Mesothelial cell of epicardium (in vitro differentiated cells): ENCODE measurements around the gene ZNF451. TPM values are rescaled to one million over a fixed set of nuclear protein-coding genes. Genes with fewer than 3 reads are reported as not detected.

Experiments used
- DNase-seq, 2 experiments: peaks; one replicate each; pipeline ENCODE4 v3.0.0; 2021; ENCODE audit warnings: low spot score in 2 of 2; ENCODE audit not compliant: unreplicated experiment in 2 of 2
- H3K27ac Mint-ChIP-seq: 2 replicates; pipeline ENCODE4 v1.8.0; 2021; ENCODE audit warnings: mixed read lengths
- H3K27me3 Mint-ChIP-seq: 2 replicates; pipeline ENCODE4 v1.8.0; 2021; ENCODE audit warnings: low read depth, mixed read lengths
- H3K36me3 Mint-ChIP-seq: 2 replicates; pipeline ENCODE4 v1.8.0; 2021; ENCODE audit warnings: mixed read lengths
- H3K4me1 Mint-ChIP-seq: 2 replicates; pipeline ENCODE4 v1.8.0; 2021; ENCODE audit warnings: mixed read lengths
- H3K4me3 Mint-ChIP-seq: 2 replicates; pipeline ENCODE4 v1.8.0; 2021; ENCODE audit warnings: mild to moderate bottlenecking, moderate library complexity, mixed read lengths
- H3K9me3 Mint-ChIP-seq: 2 replicates; pipeline ENCODE4 v1.8.0; 2021; ENCODE audit warnings: mixed read lengths
- total RNA-seq: library from RNA; stranded (reverse); gene quantifications from 3 replicates; pipeline ENCODE4 v1.2.1, GENCODE V29; 2021
- TF ChIP-seq, protein P1 (sequence below): fragments of 200-600 bp; sonication (generic); IDR thresholded peaks from one replicate; pipeline ENCODE4 v1.5.0; 2021; ENCODE audit warnings: antibody characterized with exemption; ENCODE audit not compliant: unreplicated experiment

The ZNF451 gene
- total RNA-seq, 1 donor from 2014 or later, result 79.9 TPM

DNA sequence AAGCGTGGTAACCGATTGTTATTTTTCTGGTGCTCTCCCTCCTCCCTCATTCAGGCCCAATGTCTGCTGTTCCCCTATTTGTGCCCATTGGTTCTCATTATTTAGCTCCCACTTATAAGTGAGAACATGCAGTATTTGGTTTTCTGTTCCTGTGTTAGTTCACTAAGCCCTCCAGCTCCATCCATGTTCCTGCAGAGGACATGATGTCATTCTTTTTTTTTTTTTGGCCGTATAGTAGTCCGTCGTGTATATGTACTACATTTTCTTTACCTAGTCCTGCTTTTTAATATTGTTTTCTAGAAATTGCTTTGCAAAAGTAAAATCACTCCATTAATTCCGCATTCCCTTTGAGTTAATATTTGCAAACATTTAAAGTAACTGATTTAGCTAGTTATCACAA is 23.1 kb downstream of the ZNF451 start:
- H3K4me3 Mint-ChIP-seq, result no peak overlapping the region
- peaks cover 19% of the 10 kb centered on the region for H3K36me3 Mint-ChIP-seq
- no peak overlapping the region for H3K27ac Mint-ChIP-seq
- peaks cover 7% of the 10 kb centered on the region for H3K9me3 Mint-ChIP-seq
- H3K4me1 Mint-ChIP-seq, result peaks cover 7% of the 10 kb centered on the region
- no peaks in the 10 kb centered on the region for H3K27me3 Mint-ChIP-seq
- TF ChIP-seq, protein P1, sequence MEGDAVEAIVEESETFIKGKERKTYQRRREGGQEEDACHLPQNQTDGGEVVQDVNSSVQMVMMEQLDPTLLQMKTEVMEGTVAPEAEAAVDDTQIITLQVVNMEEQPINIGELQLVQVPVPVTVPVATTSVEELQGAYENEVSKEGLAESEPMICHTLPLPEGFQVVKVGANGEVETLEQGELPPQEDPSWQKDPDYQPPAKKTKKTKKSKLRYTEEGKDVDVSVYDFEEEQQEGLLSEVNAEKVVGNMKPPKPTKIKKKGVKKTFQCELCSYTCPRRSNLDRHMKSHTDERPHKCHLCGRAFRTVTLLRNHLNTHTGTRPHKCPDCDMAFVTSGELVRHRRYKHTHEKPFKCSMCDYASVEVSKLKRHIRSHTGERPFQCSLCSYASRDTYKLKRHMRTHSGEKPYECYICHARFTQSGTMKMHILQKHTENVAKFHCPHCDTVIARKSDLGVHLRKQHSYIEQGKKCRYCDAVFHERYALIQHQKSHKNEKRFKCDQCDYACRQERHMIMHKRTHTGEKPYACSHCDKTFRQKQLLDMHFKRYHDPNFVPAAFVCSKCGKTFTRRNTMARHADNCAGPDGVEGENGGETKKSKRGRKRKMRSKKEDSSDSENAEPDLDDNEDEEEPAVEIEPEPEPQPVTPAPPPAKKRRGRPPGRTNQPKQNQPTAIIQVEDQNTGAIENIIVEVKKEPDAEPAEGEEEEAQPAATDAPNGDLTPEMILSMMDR, result no peak
- no peak for DNase-seq

DNA sequence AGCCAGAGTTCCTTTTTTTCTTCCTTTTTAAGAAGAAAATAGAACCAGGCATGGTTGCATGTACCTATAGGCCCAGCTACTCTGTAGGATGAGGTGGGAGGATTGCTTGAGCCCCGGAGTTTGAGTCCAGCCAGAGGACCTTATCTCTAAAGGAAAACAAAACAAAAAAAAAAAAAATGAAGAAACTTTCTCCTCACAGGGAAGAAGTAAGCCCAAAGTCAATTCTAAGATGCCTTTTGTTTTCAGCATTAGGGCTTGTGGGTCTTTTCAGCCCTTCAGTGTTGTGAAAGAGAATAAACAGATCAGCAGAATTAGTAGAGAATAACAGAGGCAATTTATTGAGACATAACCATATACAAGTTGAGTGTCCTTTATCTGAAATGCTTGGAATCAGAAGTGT is 26.8 kb downstream of the ZNF451 start:
- H3K27ac Mint-ChIP-seq, result peak overlapping the region; percentile 36
- TF ChIP-seq, protein P1, result no peak
- DNase-seq, result no peak
- H3K4me1 Mint-ChIP-seq, result peaks cover 7% of the 10 kb centered on the region
- peaks cover 15% of the 10 kb centered on the region for H3K9me3 Mint-ChIP-seq
- no peak overlapping the region for H3K4me3 Mint-ChIP-seq
- no peaks in the 10 kb centered on the region for H3K27me3 Mint-ChIP-seq
- peaks cover 34% of the 10 kb centered on the region for H3K36me3 Mint-ChIP-seq

DNA sequence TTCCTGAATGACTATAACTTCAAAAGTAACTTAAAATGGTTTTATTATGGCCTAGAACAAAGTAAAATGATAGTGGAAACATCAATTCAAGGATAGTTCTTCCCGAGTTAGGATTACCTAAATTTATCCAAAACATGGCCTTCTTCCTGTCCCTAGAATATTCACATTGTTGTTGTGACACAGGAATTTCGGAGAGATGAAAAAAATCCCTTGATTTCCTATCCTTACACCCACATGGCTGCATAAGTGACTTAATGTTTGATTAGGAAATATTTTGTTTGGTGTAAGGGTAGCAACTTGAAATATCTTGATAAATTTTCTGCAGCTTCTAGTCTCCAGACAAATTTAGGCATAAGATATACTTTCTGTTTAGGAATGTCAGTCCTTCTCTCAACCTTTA is 27.8 kb downstream of the ZNF451 start:
- TF ChIP-seq, protein P1, result no peak
- Mint-ChIP-seq H3K36me3 (peaks cover 44% of the 10 kb centered on the region), H3K27me3 (no peaks in the 10 kb centered on the region), H3K9me3 (peaks cover 23% of the 10 kb centered on the region), H3K27ac (no peak overlapping the region), H3K4me3 (no peak overlapping the region), H3K4me1 (peaks cover 7% of the 10 kb centered on the region)
- no peak for DNase-seq

- TF ChIP-seq, protein P1, result no peak
- Mint-ChIP-seq H3K27ac (no peak overlapping the region), H3K4me3 (no peak overlapping the region), H3K4me1 (no peaks in the 10 kb centered on the region), H3K27me3 (no peaks in the 10 kb centered on the region), H3K36me3 (peaks cover 44% of the 10 kb centered on the region), H3K9me3 (peaks cover 16% of the 10 kb centered on the region)
- no peak for DNase-seq
Measured at GRCh38 chr6:57123111-57123510, 33.1 kb downstream of the ZNF451 start.

GRCh38 chr6:57127763-57128162 is 37.8 kb downstream of the ZNF451 start:
- DNase-seq, result no peak
- H3K27ac Mint-ChIP-seq, result no peak overlapping the region

More at GRCh38 chr6:57127763-57128162, 37.8 kb downstream of the ZNF451 start:
- Mint-ChIP-seq H3K36me3 (peaks cover 17% of the 10 kb centered on the region), H3K4me1 (peaks cover 7% of the 10 kb centered on the region), H3K4me3 (no peak overlapping the region), H3K27me3 (no peaks in the 10 kb centered on the region), H3K9me3 (no peaks in the 10 kb centered on the region)
- TF ChIP-seq, protein P1, result no peak
